IMR-90 (cell line): ENCODE measurements around the gene MYO9A. TPM values are rescaled to one million over a fixed set of nuclear protein-coding genes. Genes with fewer than 3 reads are reported as not detected.

Source experiments
- ATAC-seq: fragments of 200-7000 bp; cut with Tn5 transposase; 2 replicates; pipeline ENCODE4 v1.9.1; 2020; ENCODE audit warnings: low read depth, mild to moderate bottlenecking, moderate library complexity
- BruUV-seq: library from RNA; stranded (reverse); fragments of 400-500 nt; replicated peaks from 2 replicates; lab custom pipeline; 2021; lab: Mats Ljungman, UMichigan
- CTCF ChIA-PET: fragments of 300-600 bp; formaldehyde crosslinking; extraction: SDS; loops from one replicate; lab custom pipeline; 2021; ENCODE audit warnings: antibody characterized with exemption; lab: Yijun Ruan, JAX
- POLR2A ChIA-PET: fragments of 300-600 bp; sonication (Branson Sonifier 250); formaldehyde crosslinking; loops from one replicate; lab custom pipeline; 2022; ENCODE audit warnings: antibody characterized with exemption; ENCODE audit not compliant: unreplicated experiment; lab: Charles Lee
- DNase-seq: peaks from one replicate; pipeline ENCODE4 v3.0.0; 2013
- H2AFZ ChIP-seq: replicated peaks from 2 replicates; pipeline ENCODE3; 2013; ENCODE audit warnings: low read length, mild to moderate bottlenecking; ENCODE audit not compliant: poor library complexity
- H2AK5ac ChIP-seq: 2 replicates; pipeline ENCODE4 v1.6.1; 2013; ENCODE audit warnings: low read depth, low read length, inconsistent platforms
- H2AK9ac ChIP-seq: replicated peaks from 2 replicates; pipeline ENCODE3; 2013; ENCODE audit warnings: mild to moderate bottlenecking, low read depth, low read length, moderate library complexity; ENCODE audit not compliant: poor library complexity
- H2BK120ac ChIP-seq: 2 replicates; pipeline ENCODE4 v1.6.1; 2013; ENCODE audit warnings: low read depth, low read length, inconsistent platforms
- H2BK15ac ChIP-seq: 3 replicates; pipeline ENCODE4 v1.6.1; 2013; ENCODE audit warnings: low read depth, low read length, inconsistent platforms
- H2BK20ac ChIP-seq: 2 replicates; pipeline ENCODE4 v1.6.1; 2013; ENCODE audit warnings: low read depth, mild to moderate bottlenecking, inconsistent platforms, low read length, moderate library complexity
- H2BK5ac ChIP-seq: 2 replicates; pipeline ENCODE4 v1.6.1; 2013; ENCODE audit warnings: mild to moderate bottlenecking, low read depth, low read length, inconsistent platforms; ENCODE audit not compliant: poor library complexity, severe bottlenecking
- H3K14ac ChIP-seq: replicated peaks from 2 replicates; pipeline ENCODE4 v1.6.1; 2013; ENCODE audit warnings: low read depth, low read length, inconsistent platforms
- H3K18ac ChIP-seq: 2 replicates; pipeline ENCODE4 v1.6.1; 2013; ENCODE audit warnings: low read depth, low read length, control low read depth
- H3K23ac ChIP-seq: 2 replicates; pipeline ENCODE4 v1.6.1; 2013; ENCODE audit warnings: low read depth, low read length, inconsistent platforms
- H3K27ac ChIP-seq: 2 replicates; pipeline ENCODE4 v1.5.1; 2013; ENCODE audit warnings: mild to moderate bottlenecking, control low read depth, low read length; ENCODE audit not compliant: insufficient read depth
- H3K27me3 ChIP-seq: 2 replicates; pipeline ENCODE4 v1.6.1; 2013; ENCODE audit warnings: low read length; ENCODE audit not compliant: control insufficient read depth, insufficient read depth
- H3K36me3 ChIP-seq: 2 replicates; pipeline ENCODE4 v1.6.1; 2013; ENCODE audit warnings: low read length, mixed read lengths; ENCODE audit not compliant: control insufficient read depth, insufficient read depth
- H3K4ac ChIP-seq: 2 replicates; pipeline ENCODE4 v1.6.1; 2013; ENCODE audit warnings: low read depth, low read length, inconsistent platforms
- H3K4me1 ChIP-seq: 2 replicates; pipeline ENCODE4 v1.6.1; 2013; ENCODE audit warnings: low read length, mixed read lengths; ENCODE audit not compliant: control insufficient read depth, insufficient read depth
- H3K4me2 ChIP-seq: 2 replicates; pipeline ENCODE4 v1.6.1; 2013; ENCODE audit warnings: low read depth, mild to moderate bottlenecking, control low read depth, low read length, moderate library complexity
- H3K4me3 ChIP-seq: 2 replicates; pipeline ENCODE4 v1.5.1; 2013; ENCODE audit warnings: low read depth, mild to moderate bottlenecking, control low read depth, low read length, moderate library complexity; ENCODE audit not compliant: insufficient read depth
- H3K56ac ChIP-seq: 2 replicates; pipeline ENCODE4 v1.6.1; 2013; ENCODE audit warnings: low read length, inconsistent platforms; ENCODE audit not compliant: insufficient read depth; ENCODE audit errors: extremely low read depth
- H3K79me1 ChIP-seq, 2 experiments: 2 replicates each; pipeline ENCODE4 v1.6.1; 2013; ENCODE audit warnings: low read length in 2 of 2, inconsistent platforms in 1 of 2, low read depth in 1 of 2
- H3K9ac ChIP-seq: 2 replicates; pipeline ENCODE4 v1.6.1; 2013; ENCODE audit warnings: low read depth, low read length, control low read depth
- H3K9me1 ChIP-seq: 2 replicates; pipeline ENCODE4 v1.6.1; 2013; ENCODE audit warnings: low read length, inconsistent platforms; ENCODE audit not compliant: insufficient read depth
- H3K9me3 ChIP-seq: 2 replicates; pipeline ENCODE4 v1.6.1; 2013; ENCODE audit warnings: low read length; ENCODE audit not compliant: control insufficient read depth, insufficient read depth
- H4K20me1 ChIP-seq: 2 replicates; pipeline ENCODE4 v1.6.1; 2013; ENCODE audit warnings: low read length, inconsistent platforms; ENCODE audit not compliant: insufficient read depth
- H4K5ac ChIP-seq: 2 replicates; pipeline ENCODE4 v1.6.1; 2013; ENCODE audit warnings: mild to moderate bottlenecking, low read depth, low read length, control low read depth
- H4K8ac ChIP-seq, 2 experiments: 2 replicates each; pipeline ENCODE4 v1.6.1; 2013; ENCODE audit warnings: low read depth in 2 of 2, low read length in 2 of 2, control low read depth in 1 of 2, inconsistent platforms in 1 of 2
- H4K91ac ChIP-seq: 2 replicates; pipeline ENCODE4 v1.6.1; 2013; ENCODE audit warnings: low read depth, low read length, inconsistent platforms; ENCODE audit not compliant: insufficient read depth
- BHLHE40 ChIP-seq: fragments of 150-350 bp; IDR thresholded peaks from 2 replicates; pipeline ENCODE4 v1.6.1; 2016; ENCODE audit warnings: mild to moderate bottlenecking, low read depth, low read length
- CEBPB ChIP-seq: IDR thresholded peaks from 2 replicates; pipeline ENCODE4 v1.6.1; 2012; ENCODE audit warnings: low read depth, low read length, improper control_type of control experiment
- CHD1 ChIP-seq: IDR thresholded peaks from 2 replicates; pipeline ENCODE4 v1.6.1; 2012; ENCODE audit warnings: low read depth, low read length, improper control_type of control experiment
- FOS ChIP-seq: fragments of 150-350 bp; IDR thresholded peaks from 2 replicates; pipeline ENCODE4 v1.6.1; 2016; ENCODE audit warnings: low read depth, low read length
- MAZ ChIP-seq: IDR thresholded peaks from 2 replicates; pipeline ENCODE4 v1.6.1; 2012; ENCODE audit warnings: low read depth, mild to moderate bottlenecking, low read length, improper control_type of control experiment, moderate library complexity, borderline replicate concordance
- MXI1 ChIP-seq: IDR thresholded peaks from 2 replicates; pipeline ENCODE4 v1.6.1; 2012; ENCODE audit warnings: low read depth, mild to moderate bottlenecking, low read length, moderate library complexity, borderline replicate concordance
- POLR2A ChIP-seq: IDR thresholded peaks from 2 replicates; pipeline ENCODE4 v1.6.1; 2012; ENCODE audit warnings: mild to moderate bottlenecking, low read depth, low read length
- RAD21 ChIP-seq: IDR thresholded peaks from 2 replicates; pipeline ENCODE4 v1.6.1; 2012; ENCODE audit warnings: low read length, improper control_type of control experiment
- RCOR1 ChIP-seq: IDR thresholded peaks from 2 replicates; pipeline ENCODE4 v1.6.1; 2012; ENCODE audit warnings: mild to moderate bottlenecking, low read length, improper control_type of control experiment; ENCODE audit not compliant: insufficient replicate concordance
- RFX5 ChIP-seq: IDR thresholded peaks from 2 replicates; pipeline ENCODE4 v1.8.0; 2012; ENCODE audit warnings: low read depth, mild to moderate bottlenecking, low read length, moderate library complexity
- SMC3 ChIP-seq: fragments of 150-350 bp; IDR thresholded peaks from 2 replicates; pipeline ENCODE4 v1.6.1; 2016; ENCODE audit warnings: low read depth, mild to moderate bottlenecking, antibody characterized with exemption, low read length, moderate library complexity
- WGBS, 2 experiments: methylation state at CpG; one replicate each; pipeline versions ENCODE4 v1.1.5 to v1.1.7; 2013; ENCODE audit warnings: missing lambda C conversion rate in 2 of 2; ENCODE audit not compliant: insufficient read length in 1 of 2; ENCODE audit errors: extremely low coverage in 2 of 2; 5-methylcytosine and 5-hydroxymethylcytosine counted together
- dilution Hi-C: fragments of 300-500 bp; cut with HindIII; formaldehyde crosslinking; loops from one replicate; pipeline ENCODE4 v1.14.3; 2018; ENCODE audit warnings: low sequenced_read_pairs; ENCODE audit not compliant: unreplicated experiment
- in situ Hi-C: fragments of 300-500 bp; cut with MboI; formaldehyde crosslinking; loops from 3 replicates; pipeline ENCODE4 v1.14.3; 2019; ENCODE audit warnings: low sequenced_read_pairs, inconsistent platforms, mixed read lengths
- intact Hi-C: fragments of 100-400 bp; cut with micrococcal nuclease; formaldehyde crosslinking; loops from 2 replicates; pipeline ENCODE4 v1.10.0; 2022
- polyA plus RNA-seq, 3 experiments: library from polyadenylated mRNA; depleted of rRNA; stranded (reverse); fragments of >200 nt; gene quantifications; 2 replicates each; pipeline ENCODE4 v1.2.3, GENCODE V29; 2012; ENCODE audit warnings: low replicate concordance in 1 of 3
- total RNA-seq: library from RNA; depleted of rRNA; stranded (reverse); fragments of >200 nt; gene quantifications from 2 replicates; pipeline ENCODE4 v1.2.3, GENCODE V29; 2012
- TF ChIP-seq, protein P1 (sequence below): conservative IDR thresholded peaks from 2 replicates; pipeline ENCODE4 v1.5.1; 2012; ENCODE audit warnings: mild to moderate bottlenecking, low read depth, low read length, improper control_type of control experiment

The MYO9A gene
- total and polyA plus RNA-seq, 2 of the 4 experiments (the other 2 are of a cell fraction): 6.0 to 49.5 TPM

GRCh38 chr15:71788646-71789579 lies 329.0 kb downstream of the MYO9A start (continued):
- TF ChIP-seq, protein P1, sequence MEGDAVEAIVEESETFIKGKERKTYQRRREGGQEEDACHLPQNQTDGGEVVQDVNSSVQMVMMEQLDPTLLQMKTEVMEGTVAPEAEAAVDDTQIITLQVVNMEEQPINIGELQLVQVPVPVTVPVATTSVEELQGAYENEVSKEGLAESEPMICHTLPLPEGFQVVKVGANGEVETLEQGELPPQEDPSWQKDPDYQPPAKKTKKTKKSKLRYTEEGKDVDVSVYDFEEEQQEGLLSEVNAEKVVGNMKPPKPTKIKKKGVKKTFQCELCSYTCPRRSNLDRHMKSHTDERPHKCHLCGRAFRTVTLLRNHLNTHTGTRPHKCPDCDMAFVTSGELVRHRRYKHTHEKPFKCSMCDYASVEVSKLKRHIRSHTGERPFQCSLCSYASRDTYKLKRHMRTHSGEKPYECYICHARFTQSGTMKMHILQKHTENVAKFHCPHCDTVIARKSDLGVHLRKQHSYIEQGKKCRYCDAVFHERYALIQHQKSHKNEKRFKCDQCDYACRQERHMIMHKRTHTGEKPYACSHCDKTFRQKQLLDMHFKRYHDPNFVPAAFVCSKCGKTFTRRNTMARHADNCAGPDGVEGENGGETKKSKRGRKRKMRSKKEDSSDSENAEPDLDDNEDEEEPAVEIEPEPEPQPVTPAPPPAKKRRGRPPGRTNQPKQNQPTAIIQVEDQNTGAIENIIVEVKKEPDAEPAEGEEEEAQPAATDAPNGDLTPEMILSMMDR: no peak
- no peak for TF ChIP-seq CHD1

DNA sequence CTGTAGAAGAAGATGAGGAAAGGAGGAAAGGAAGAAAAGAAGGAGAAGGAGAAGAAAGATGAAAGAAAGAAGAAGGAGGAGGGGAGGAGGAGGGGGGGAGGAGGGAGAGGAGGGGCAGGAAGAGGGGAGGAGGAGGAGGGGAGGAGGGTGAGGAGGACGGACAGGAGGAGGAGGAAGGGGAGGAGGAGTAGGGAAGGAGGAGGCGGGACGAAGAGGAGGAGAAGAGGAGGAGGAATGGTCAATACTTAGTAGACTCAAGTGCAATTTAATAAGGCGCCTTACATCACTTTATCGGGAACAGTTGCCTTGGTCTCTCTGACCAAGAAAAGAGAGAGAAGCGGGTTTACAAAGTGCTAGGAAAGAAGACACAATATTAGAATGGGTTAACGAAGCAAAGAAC lies 331.3 kb downstream of the MYO9A start:
- Histone ChIP-seq H2AFZ (no peak overlapping the region), H2AK9ac (no peak overlapping the region), H4K91ac (no peak overlapping the region), H3K4ac (no peak overlapping the region), H3K14ac (no peak overlapping the region), H2BK120ac (no peak overlapping the region), H2AK5ac (no peak overlapping the region), H3K9me1 (peaks cover 17% of the 10 kb centered on the region), H3K9ac (no peak overlapping the region), H3K56ac (no peak overlapping the region), H3K23ac (no peak overlapping the region), H3K9me3 (no peaks in the 10 kb centered on the region), H4K5ac (no peak overlapping the region), H3K4me1 (peaks cover 6% of the 10 kb centered on the region; the same call in 1 of the 2 replicates), H4K8ac (no peak overlapping the region), H2BK20ac (no peak overlapping the region), H3K79me1 (no peaks in the 10 kb centered on the region), H3K36me3 (no peaks in the 10 kb centered on the region), H2BK15ac (no peak overlapping the region), H3K27me3 (no peaks in the 10 kb centered on the region), H3K4me3 (no peak overlapping the region), H3K27ac (no peak overlapping the region), H2BK5ac (no peak overlapping the region), H3K18ac (no peak overlapping the region), H3K4me2 (no peak overlapping the region), H4K20me1 (peaks cover 4% of the 10 kb centered on the region; the same call in 1 of the 2 replicates)
- in situ Hi-C loops (no loop called here), intact Hi-C loops (no loop called here), dilution Hi-C loops (no loop called here)
- ATAC-seq (no peak), DNase-seq (no peak)
- TF ChIP-seq RFX5 (no peak), MXI1 (no peak), MAZ (no peak), RAD21 (no peak), POLR2A (no peak), BHLHE40 (no peak), FOS (no peak), CEBPB (no peak), RCOR1 (no peak), SMC3 (no peak)
- TF ChIP-seq, protein P1: no peak
- ChIA-PET POLR2A (no interaction called here), CTCF (interaction anchor here (1.0 kb wide), 1 partner anchor 775 kb away, joined by 3 read pairs; no protein-coding TSS in a partner anchor)
- no TSS peak for BruUV-seq
- 100% methylated on average over 2 of the region's 7 CpGs; no CpG with 5 or more reads in 1 of the 2 experiments for WGBS, 2 experiments
